GM12873 (cell line): Measurements from ENCODE around the gene EDARADD.

ENCODE experiments used
- CTCF ChIP-seq: IDR thresholded peaks from 2 replicates; pipeline ENCODE4 v1.5.1; 2012; ENCODE audit warnings: low read depth, mild to moderate bottlenecking, moderate library complexity, low read length, control low read depth; ENCODE audit not compliant: insufficient read depth; ENCODE audit errors: missing control alignments

The EDARADD gene

GRCh38 chr1:236532850-236533249 lies 138.8 kb downstream of the EDARADD start:
- no peak for TF ChIP-seq CTCF

GRCh38 chr1:236534151-236534651 lies 140.1 kb downstream of the EDARADD start:
- no peak for TF ChIP-seq CTCF
